Mammary epithelial cell (primary cell): Measurements from ENCODE around the gene PRPF19.

Experiments used
- CTCF ChIP-seq, 2 donors: IDR thresholded peaks in 1 of 2; conservative IDR thresholded peaks in 1 of 2; 2 replicates each; pipeline ENCODE4 v1.5.1; 2011 to 2012; ENCODE audit warnings: inconsistent platforms in 2 of 2, low read length in 2 of 2, mild to moderate bottlenecking in 2 of 2, control low read depth in 1 of 2, low read depth in 1 of 2; ENCODE audit not compliant: insufficient read depth in 1 of 2; ENCODE audit errors: extremely low read depth in 1 of 2
- EZH2 ChIP-seq: IDR thresholded peaks from 2 replicates; pipeline ENCODE4 v1.6.1; 2012; ENCODE audit warnings: low read length, inconsistent platforms, borderline replicate concordance

GRCh38 chr11:60897496-60897895, 8.9 kb downstream of the PRPF19 start:
- TF ChIP-seq CTCF (conservative IDR thresholded peaks at IDR 0.05 in 1 of 2, IDR thresholded peaks at IDR 0.05 in 1 of 2; ENCODE audit: extremely low read depth in 1 of 2, insufficient read depth in 1 of 2, low read depth in 1 of 2, low read length in 2 of 2): no peak
- no peak for TF ChIP-seq EZH2
